Lower lobe of right lung (tissue), 2 donors: Measurements from ENCODE around the gene LYPD8. TPM values are rescaled to one million over a fixed set of nuclear protein-coding genes. Genes with fewer than 3 reads are reported as not detected.

Experiments
- ATAC-seq, 2 donors: fragments of 200-7000 bp; cut with Tn5 transposase; one replicate each; pipeline ENCODE4 v1.9.1; 2020 to 2022; ENCODE audit warnings: mild to moderate bottlenecking in 2 of 2, moderate library complexity in 2 of 2
- DNase-seq: peaks from one replicate; pipeline ENCODE4 v3.0.0-alpha.2; 2020
- H3K27ac ChIP-seq: fragments of 200-600 bp; one replicate; pipeline ENCODE4 v1.8.0; 2022
- H3K27me3 ChIP-seq: fragments of 200-600 bp; one replicate; pipeline ENCODE4 v1.8.0; 2022; ENCODE audit warnings: low read depth
- H3K36me3 ChIP-seq: fragments of 200-600 bp; one replicate; pipeline ENCODE4 v1.8.0; 2022; ENCODE audit warnings: mild to moderate bottlenecking
- H3K4me1 ChIP-seq: fragments of 200-600 bp; one replicate; pipeline ENCODE4 v1.8.0; 2022
- H3K4me3 ChIP-seq: fragments of 200-600 bp; one replicate; pipeline ENCODE4 v1.8.0; 2022; ENCODE audit warnings: mild to moderate bottlenecking
- H3K9me3 ChIP-seq: fragments of 200-600 bp; one replicate; pipeline ENCODE4 v1.8.0; 2022
- CTCF ChIP-seq: fragments of 200-600 bp; IDR thresholded peaks from one replicate; pipeline ENCODE4 v1.8.0; 2022; ENCODE audit warnings: antibody characterized with exemption, mild to moderate bottlenecking
- intact Hi-C: fragments of 100-400 bp; cut with DNase I; formaldehyde crosslinking; loops from one replicate; pipeline ENCODE4 v1.11.0; 2022
- total RNA-seq: library from RNA; stranded (reverse); fragmentation: NEBNext Ultra II Directional; extraction: Animal tissue kit (Norgen Biotek cat#: 25700); gene quantifications from one replicate; pipeline ENCODE4 v1.2.1, GENCODE V29; 2021
- donor health status: DM: no; HTN: yes; CAD: no; lungs with severe emphysema.

LYPD8 gene
- total RNA-seq, 1 donor from 2014 or later, result not detected

- no peaks in the 10 kb centered on the region for H3K4me1 ChIP-seq
- TF ChIP-seq CTCF, result no peak
- no peaks in the 10 kb centered on the region for H3K9me3 ChIP-seq
- H3K27me3 ChIP-seq, result no peaks in the 10 kb centered on the region
- no peak overlapping the region for H3K27ac ChIP-seq
- ATAC-seq, result no peak
- DNase-seq, result no peak
- H3K4me3 ChIP-seq, result no peak overlapping the region
- intact Hi-C loops, result no loop called here
- no peaks in the 10 kb centered on the region for H3K36me3 ChIP-seq
These were observed 23.3 kb upstream of the LYPD8 start for GRCh38 chr1:248778906-248779305.

- DNase-seq, result no peak
- Histone ChIP-seq H3K36me3 (no peaks in the 10 kb centered on the region), H3K9me3 (no peaks in the 10 kb centered on the region), H3K4me3 (no peak overlapping the region), H3K4me1 (no peaks in the 10 kb centered on the region), H3K27me3 (no peaks in the 10 kb centered on the region), H3K27ac (no peak overlapping the region)
- intact Hi-C loops, result no loop called here
- no peak for TF ChIP-seq CTCF
- ATAC-seq, result no peak
These were observed 21.4 kb upstream of the LYPD8 start for GRCh38 chr1:248776991-248777390.

GRCh38 chr1:248775441-248775840 is 19.9 kb upstream of the LYPD8 start:
- intact Hi-C loops, result no loop called here
- DNase-seq (no peak), ATAC-seq (no peak)
- no peak overlapping the region for H3K4me3 ChIP-seq
- H3K27ac ChIP-seq, result no peak overlapping the region
- no peaks in the 10 kb centered on the region for H3K4me1 ChIP-seq
- TF ChIP-seq CTCF, result no peak
- H3K36me3 ChIP-seq, result no peaks in the 10 kb centered on the region
- no peaks in the 10 kb centered on the region for H3K27me3 ChIP-seq
- no peaks in the 10 kb centered on the region for H3K9me3 ChIP-seq

- Histone ChIP-seq H3K27ac (no peak overlapping the region), H3K27me3 (no peaks in the 10 kb centered on the region), H3K36me3 (no peaks in the 10 kb centered on the region), H3K4me3 (no peak overlapping the region), H3K9me3 (no peaks in the 10 kb centered on the region), H3K4me1 (no peaks in the 10 kb centered on the region)
- no peak for ATAC-seq
- TF ChIP-seq CTCF, result no peak
- intact Hi-C loops, result no loop called here
- DNase-seq, result no peak
These were observed 4.1 kb upstream of the LYPD8 start for GRCh38 chr1:248759644-248760043.

GRCh38 chr1:248758352-248758751 is 2.8 kb upstream of the LYPD8 start:
- ATAC-seq, result no peak
- Histone ChIP-seq H3K4me1 (no peaks in the 10 kb centered on the region), H3K9me3 (no peaks in the 10 kb centered on the region), H3K36me3 (no peaks in the 10 kb centered on the region), H3K4me3 (no peak overlapping the region), H3K27me3 (no peaks in the 10 kb centered on the region), H3K27ac (no peak overlapping the region)
- TF ChIP-seq CTCF, result no peak
- DNase-seq, result no peak
- intact Hi-C loops, result no loop called here

GRCh38 chr1:248757784-248758195 is 2.2 kb upstream of the LYPD8 start:
- Histone ChIP-seq H3K4me1 (no peaks in the 10 kb centered on the region), H3K27me3 (no peaks in the 10 kb centered on the region), H3K9me3 (no peaks in the 10 kb centered on the region), H3K4me3 (no peak overlapping the region), H3K36me3 (no peaks in the 10 kb centered on the region), H3K27ac (no peak overlapping the region)
- intact Hi-C loops, result no loop called here
- ATAC-seq, result no peak
- no peak for TF ChIP-seq CTCF
- no peak for DNase-seq
